Neural cell (in vitro differentiated cells): ENCODE data around the gene P2RX5. TPM values are rescaled to one million over a fixed set of nuclear protein-coding genes. Genes with fewer than 3 reads are reported as not detected.

Source experiments
- H2AFZ ChIP-seq: fragments of 200-600, 300-800 bp; sonication (generic), shearing (Covaris generic); 2 replicates; pipeline ENCODE4 v1.6.0; 2014; ENCODE audit warnings: low read depth, mild to moderate bottlenecking, antibody characterized with exemption, low read length, moderate library complexity
- H3F3A ChIP-seq: fragments of 200-600 bp; shearing (Covaris generic); 2 replicates; pipeline ENCODE4 v1.6.1; 2016; ENCODE audit warnings: mild to moderate bottlenecking, moderate library complexity, mixed read lengths, antibody characterized with exemption, low read length; ENCODE audit not compliant: insufficient read depth, poor library complexity, severe bottlenecking
- H3K27ac ChIP-seq: fragments of 200-600, 300-800 bp; sonication (generic), shearing (Covaris generic); 2 replicates; pipeline ENCODE4 v1.5.1; 2014; ENCODE audit warnings: mild to moderate bottlenecking, low read length, moderate library complexity
- H3K27me3 ChIP-seq: fragments of 300-800, 200-600 bp; sonication (generic), shearing (Covaris generic); 2 replicates; pipeline ENCODE4 v1.6.0; 2014; ENCODE audit warnings: mild to moderate bottlenecking, low read depth, low read length, moderate library complexity; ENCODE audit not compliant: insufficient read depth
- H3K36me3 ChIP-seq: fragments of 300-800, 200-600 bp; sonication (generic), shearing (Covaris generic); 2 replicates; pipeline ENCODE4 v1.5.1; 2014; ENCODE audit warnings: mild to moderate bottlenecking, antibody characterized with exemption, low read length, moderate library complexity; ENCODE audit not compliant: insufficient read depth
- H3K4me2 ChIP-seq: fragments of 300-800, 200-600 bp; sonication (generic), shearing (Covaris generic); 2 replicates; pipeline ENCODE4 v1.6.0; 2014; ENCODE audit warnings: mild to moderate bottlenecking, low read length
- H3K4me3 ChIP-seq: fragments of 300-800, 200-600 bp; sonication (generic), shearing (Covaris generic); 2 replicates; pipeline ENCODE4 v1.5.1; 2014; ENCODE audit warnings: mild to moderate bottlenecking, low read length, moderate library complexity
- H3K79me2 ChIP-seq: fragments of 200-600 bp; shearing (Covaris generic); replicated peaks from 2 replicates; pipeline ENCODE4 v1.6.0; 2014; ENCODE audit warnings: mild to moderate bottlenecking, low read length, moderate library complexity; ENCODE audit not compliant: insufficient read depth
- H3K9ac ChIP-seq: fragments of 300-800, 200-600 bp; sonication (generic), shearing (Covaris generic); 2 replicates; pipeline ENCODE4 v1.6.1; 2016; ENCODE audit warnings: mild to moderate bottlenecking, low read length, mixed read lengths
- H3K9me2 ChIP-seq: fragments of 200-600 bp; shearing (Covaris generic); 2 replicates; pipeline ENCODE4 v1.6.1; 2016; ENCODE audit warnings: mild to moderate bottlenecking, low read length, mixed read lengths; ENCODE audit not compliant: insufficient read depth
- H3K9me3 ChIP-seq: fragments of 200-600, 300-800 bp; sonication (generic), shearing (Covaris generic); 2 replicates; pipeline ENCODE4 v1.6.1; 2016; ENCODE audit warnings: mild to moderate bottlenecking, mixed run types, low read length, moderate library complexity, mixed read lengths
- H4K20me1 ChIP-seq: fragments of 200-600 bp; shearing (Covaris generic); 2 replicates; pipeline ENCODE4 v1.6.1; 2016; ENCODE audit warnings: mild to moderate bottlenecking, mixed run types; ENCODE audit not compliant: insufficient read depth
- EP300 ChIP-seq: fragments of 450-650 bp; conservative IDR thresholded peaks from 2 replicates; pipeline ENCODE4 v1.6.1; 2014; ENCODE audit warnings: antibody characterized with exemption, mild to moderate bottlenecking, moderate library complexity; ENCODE audit not compliant: poor library complexity, severe bottlenecking
- EZH2 ChIP-seq: fragments of 200-600, 300-800 bp; shearing (Covaris generic), sonication (generic); IDR thresholded peaks from 2 replicates; pipeline ENCODE4 v1.6.1; 2014; ENCODE audit warnings: antibody characterized with exemption, low read length, borderline replicate concordance, mild to moderate bottlenecking; ENCODE audit not compliant: insufficient read depth, poor library complexity, severe bottlenecking
- MXI1 ChIP-seq: fragments of 450-650 bp; conservative IDR thresholded peaks from 2 replicates; pipeline ENCODE4 v1.6.1; 2014; ENCODE audit warnings: antibody characterized with exemption, mild to moderate bottlenecking; ENCODE audit not compliant: poor library complexity, severe bottlenecking
- RAD21 ChIP-seq: fragments of 450-650 bp; conservative IDR thresholded peaks from 2 replicates; pipeline ENCODE4 v1.6.1; 2014; ENCODE audit warnings: antibody characterized with exemption, mild to moderate bottlenecking, moderate library complexity
- SMC3 ChIP-seq: fragments of 450-650 bp; conservative IDR thresholded peaks from 2 replicates; pipeline ENCODE4 v1.6.1; 2014; ENCODE audit warnings: antibody characterized with exemption, mild to moderate bottlenecking, moderate library complexity; ENCODE audit not compliant: poor library complexity
- TAF1 ChIP-seq: IDR thresholded peaks from 2 replicates; pipeline ENCODE4 v1.6.1; 2012; ENCODE audit warnings: low read depth
- polyA plus RNA-seq: library from polyadenylated mRNA; depleted of rRNA; stranded (reverse); fragments of >200 nt; gene quantifications from 2 replicates; pipeline ENCODE4 v1.2.3, GENCODE V29; 2014
- TF ChIP-seq, protein P1 (sequence below): IDR thresholded peaks from 2 replicates; pipeline ENCODE4 v1.6.1; 2012; ENCODE audit warnings: borderline replicate concordance

Gene P2RX5
- polyA plus RNA-seq, 1 donor from 2014 or later, result 7.0 TPM

DNA sequence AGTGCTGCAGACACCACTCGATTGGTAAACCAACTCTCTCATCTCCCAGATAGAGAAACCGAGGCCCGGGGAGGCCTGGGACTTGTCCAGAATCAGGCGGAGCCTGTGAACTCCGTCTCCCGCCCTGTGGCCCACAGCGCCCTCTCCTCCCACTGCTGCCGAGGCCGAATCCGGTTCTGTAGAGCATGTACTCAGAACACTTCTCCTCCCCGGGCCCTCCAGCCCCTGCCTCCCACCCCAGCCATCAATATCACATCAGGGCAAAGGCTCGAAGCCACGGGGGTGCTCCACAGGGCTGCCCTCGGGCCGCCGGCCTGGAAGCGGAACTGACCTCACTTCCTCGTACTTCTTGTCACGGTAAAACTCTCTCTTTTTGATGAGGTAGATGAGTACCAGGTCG is 14.4 kb downstream of the P2RX5 start:
- no peak for TF ChIP-seq TAF1
- no peak for TF ChIP-seq MXI1
- TF ChIP-seq RAD21, result no peak
- TF ChIP-seq EP300, result no peak
- TF ChIP-seq, protein P1, sequence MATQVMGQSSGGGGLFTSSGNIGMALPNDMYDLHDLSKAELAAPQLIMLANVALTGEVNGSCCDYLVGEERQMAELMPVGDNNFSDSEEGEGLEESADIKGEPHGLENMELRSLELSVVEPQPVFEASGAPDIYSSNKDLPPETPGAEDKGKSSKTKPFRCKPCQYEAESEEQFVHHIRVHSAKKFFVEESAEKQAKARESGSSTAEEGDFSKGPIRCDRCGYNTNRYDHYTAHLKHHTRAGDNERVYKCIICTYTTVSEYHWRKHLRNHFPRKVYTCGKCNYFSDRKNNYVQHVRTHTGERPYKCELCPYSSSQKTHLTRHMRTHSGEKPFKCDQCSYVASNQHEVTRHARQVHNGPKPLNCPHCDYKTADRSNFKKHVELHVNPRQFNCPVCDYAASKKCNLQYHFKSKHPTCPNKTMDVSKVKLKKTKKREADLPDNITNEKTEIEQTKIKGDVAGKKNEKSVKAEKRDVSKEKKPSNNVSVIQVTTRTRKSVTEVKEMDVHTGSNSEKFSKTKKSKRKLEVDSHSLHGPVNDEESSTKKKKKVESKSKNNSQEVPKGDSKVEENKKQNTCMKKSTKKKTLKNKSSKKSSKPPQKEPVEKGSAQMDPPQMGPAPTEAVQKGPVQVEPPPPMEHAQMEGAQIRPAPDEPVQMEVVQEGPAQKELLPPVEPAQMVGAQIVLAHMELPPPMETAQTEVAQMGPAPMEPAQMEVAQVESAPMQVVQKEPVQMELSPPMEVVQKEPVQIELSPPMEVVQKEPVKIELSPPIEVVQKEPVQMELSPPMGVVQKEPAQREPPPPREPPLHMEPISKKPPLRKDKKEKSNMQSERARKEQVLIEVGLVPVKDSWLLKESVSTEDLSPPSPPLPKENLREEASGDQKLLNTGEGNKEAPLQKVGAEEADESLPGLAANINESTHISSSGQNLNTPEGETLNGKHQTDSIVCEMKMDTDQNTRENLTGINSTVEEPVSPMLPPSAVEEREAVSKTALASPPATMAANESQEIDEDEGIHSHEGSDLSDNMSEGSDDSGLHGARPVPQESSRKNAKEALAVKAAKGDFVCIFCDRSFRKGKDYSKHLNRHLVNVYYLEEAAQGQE, result no peak

DNA sequence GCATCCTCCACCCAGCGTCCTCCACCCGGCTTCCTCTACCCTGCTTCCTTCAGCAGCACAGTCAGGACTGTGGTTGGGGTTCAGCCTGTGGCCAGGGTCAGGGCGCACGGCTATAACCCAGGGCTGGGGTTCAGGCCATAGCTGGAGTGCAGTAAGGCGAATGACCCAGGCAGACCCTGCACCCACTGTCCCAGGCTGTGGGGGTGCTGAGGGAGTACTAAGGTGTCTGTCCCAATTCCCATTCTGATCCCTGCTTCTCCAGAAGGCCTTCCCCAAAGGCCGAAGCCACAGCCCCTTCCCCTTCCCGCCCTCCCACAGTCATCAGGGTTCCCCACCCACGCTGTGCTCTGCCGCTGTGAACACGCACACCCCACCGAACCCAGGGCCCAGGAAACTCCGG is 14.9 kb downstream of the P2RX5 start:
- H3K9me3 ChIP-seq, result no peaks in the 10 kb centered on the region
- H2AFZ ChIP-seq, result no peak overlapping the region
- no peaks in the 10 kb centered on the region for H3K27me3 ChIP-seq
- no peak overlapping the region for H3K27ac ChIP-seq
- H3K36me3 ChIP-seq, result no peaks in the 10 kb centered on the region
- TF ChIP-seq SMC3 (no peak), EZH2 (no peak), EP300 (no peak), RAD21 (no peak), MXI1 (no peak)
- TF ChIP-seq, protein P1, result no peak
- no peak overlapping the region for H3K9ac ChIP-seq
- H4K20me1 ChIP-seq, result no peaks in the 10 kb centered on the region
- H3K4me2 ChIP-seq, result no peak overlapping the region
- no peaks in the 10 kb centered on the region for H3F3A ChIP-seq
- no peak overlapping the region for H3K4me3 ChIP-seq
- H3K9me2 ChIP-seq, result no peaks in the 10 kb centered on the region
- H3K79me2 ChIP-seq, result no peaks in the 10 kb centered on the region

More for the DNA sequence above, 14.4 kb downstream of the P2RX5 start:
- Histone ChIP-seq H3K9ac (no peak overlapping the region), H3K36me3 (no peaks in the 10 kb centered on the region), H3K27me3 (no peaks in the 10 kb centered on the region), H3K79me2 (no peaks in the 10 kb centered on the region), H3K4me2 (no peak overlapping the region), H3K9me2 (no peaks in the 10 kb centered on the region), H3K9me3 (no peaks in the 10 kb centered on the region), H3K27ac (no peak overlapping the region), H3F3A (no peaks in the 10 kb centered on the region), H3K4me3 (no peak overlapping the region), H4K20me1 (no peaks in the 10 kb centered on the region), H2AFZ (no peak overlapping the region)
